ENCODE data around the gene MTOR. TPM values are rescaled to one million over a fixed set of nuclear protein-coding genes. Genes with fewer than 3 reads are reported as not detected.
"Not testable (repeated sequence)": the region's sequence is repeated elsewhere in the genome, so short reads cannot be mapped to it uniquely, and the experiment has no call there.

MTOR gene
- total RNA-seq, 1 donor from 2014 or later = 61.9 TPM

DNA sequence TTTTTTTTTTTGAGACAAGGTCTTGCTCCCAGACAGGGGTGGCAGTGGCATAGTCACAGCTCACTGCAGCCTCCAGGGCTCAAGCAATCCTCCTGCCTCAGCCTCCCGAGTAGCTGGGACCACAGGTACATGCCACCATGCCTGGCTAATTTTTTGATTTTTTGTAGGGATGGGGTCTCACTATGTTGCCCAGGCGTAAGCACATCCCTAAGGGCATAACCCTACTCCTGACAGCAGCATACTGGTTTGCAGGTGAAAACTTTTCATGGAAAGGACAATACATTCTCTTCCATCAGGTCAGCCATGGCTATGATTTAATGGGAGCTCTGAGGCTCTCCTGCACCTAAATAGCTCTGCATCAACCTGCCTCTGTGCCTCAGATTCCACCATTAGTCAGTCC lies 40.0 kb upstream of the MTOR start:
- Mint-ChIP-seq H3K27me3 (ENCODE audit: unreplicated experiment) (no peaks in the 10 kb centered on the region), H3K9me3 (ENCODE audit: unreplicated experiment) (no peaks in the 10 kb centered on the region), H3K4me1 (ENCODE audit: unreplicated experiment) (peaks cover 8% of the 10 kb centered on the region), H3K36me3 (ENCODE audit: low read depth, unreplicated experiment) (no peaks in the 10 kb centered on the region), H3K4me3 (ENCODE audit: unreplicated experiment) (no peak overlapping the region), H3K27ac (ENCODE audit: unreplicated experiment) (no peak overlapping the region)
- DNase-seq (ENCODE audit: low spot score) = no peak
- TF ChIP-seq, protein P1, sequence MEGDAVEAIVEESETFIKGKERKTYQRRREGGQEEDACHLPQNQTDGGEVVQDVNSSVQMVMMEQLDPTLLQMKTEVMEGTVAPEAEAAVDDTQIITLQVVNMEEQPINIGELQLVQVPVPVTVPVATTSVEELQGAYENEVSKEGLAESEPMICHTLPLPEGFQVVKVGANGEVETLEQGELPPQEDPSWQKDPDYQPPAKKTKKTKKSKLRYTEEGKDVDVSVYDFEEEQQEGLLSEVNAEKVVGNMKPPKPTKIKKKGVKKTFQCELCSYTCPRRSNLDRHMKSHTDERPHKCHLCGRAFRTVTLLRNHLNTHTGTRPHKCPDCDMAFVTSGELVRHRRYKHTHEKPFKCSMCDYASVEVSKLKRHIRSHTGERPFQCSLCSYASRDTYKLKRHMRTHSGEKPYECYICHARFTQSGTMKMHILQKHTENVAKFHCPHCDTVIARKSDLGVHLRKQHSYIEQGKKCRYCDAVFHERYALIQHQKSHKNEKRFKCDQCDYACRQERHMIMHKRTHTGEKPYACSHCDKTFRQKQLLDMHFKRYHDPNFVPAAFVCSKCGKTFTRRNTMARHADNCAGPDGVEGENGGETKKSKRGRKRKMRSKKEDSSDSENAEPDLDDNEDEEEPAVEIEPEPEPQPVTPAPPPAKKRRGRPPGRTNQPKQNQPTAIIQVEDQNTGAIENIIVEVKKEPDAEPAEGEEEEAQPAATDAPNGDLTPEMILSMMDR (IDR thresholded peaks at IDR 0.05; ENCODE audit: unreplicated experiment) = no peak

DNA sequence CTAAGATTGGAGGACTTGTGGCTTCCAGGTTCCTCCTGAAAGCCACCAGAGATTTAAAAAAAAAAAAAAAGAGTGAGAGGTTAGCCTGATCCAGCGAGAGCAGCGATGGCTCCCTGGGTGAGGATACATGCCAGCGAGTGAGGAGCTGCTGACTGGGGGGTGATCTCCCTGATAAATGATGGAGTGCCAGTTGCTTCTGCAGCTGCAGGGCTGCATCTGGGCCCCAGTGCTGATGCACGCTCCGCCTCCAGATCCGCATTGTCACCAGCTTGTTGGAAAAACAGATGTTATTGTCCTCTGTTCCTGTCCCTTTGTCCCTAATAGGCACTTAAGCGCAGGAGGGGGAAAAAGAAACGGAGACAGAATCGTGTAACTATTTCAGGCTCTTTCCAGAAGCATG lies 39.2 kb upstream of the MTOR start:
- Mint-ChIP-seq H3K4me3 (ENCODE audit: unreplicated experiment) (no peak overlapping the region), H3K4me1 (ENCODE audit: unreplicated experiment) (peaks cover 8% of the 10 kb centered on the region), H3K27me3 (ENCODE audit: unreplicated experiment) (no peaks in the 10 kb centered on the region), H3K9me3 (ENCODE audit: unreplicated experiment) (no peaks in the 10 kb centered on the region), H3K27ac (ENCODE audit: unreplicated experiment) (no peak overlapping the region), H3K36me3 (ENCODE audit: low read depth, unreplicated experiment) (no peaks in the 10 kb centered on the region)
- no peak for DNase-seq (ENCODE audit: low spot score)
- TF ChIP-seq, protein P1 (IDR thresholded peaks at IDR 0.05; ENCODE audit: unreplicated experiment) = no peak

DNA sequence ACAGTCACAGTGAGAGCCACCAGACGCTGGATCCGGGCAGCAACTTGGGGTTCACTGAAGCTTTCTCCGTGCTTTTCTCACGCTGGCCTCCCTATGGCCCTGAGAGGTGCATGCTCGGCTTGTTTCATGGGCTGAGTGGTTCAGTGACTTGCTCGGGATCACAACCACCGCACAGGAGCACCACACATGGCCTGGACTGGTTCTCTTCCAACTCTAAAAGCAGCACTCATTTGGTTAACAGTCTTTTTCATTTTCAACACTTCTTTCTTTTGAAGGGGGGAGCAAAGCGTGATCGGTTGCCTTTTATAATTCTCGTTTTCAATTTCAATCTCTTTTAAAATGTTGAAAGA lies 36.8 kb upstream of the MTOR start:
- peaks cover 6% of the 10 kb centered on the region for H3K36me3 Mint-ChIP-seq (ENCODE audit: low read depth, unreplicated experiment)
- no peaks in the 10 kb centered on the region for H3K27me3 Mint-ChIP-seq (ENCODE audit: unreplicated experiment)

DNA sequence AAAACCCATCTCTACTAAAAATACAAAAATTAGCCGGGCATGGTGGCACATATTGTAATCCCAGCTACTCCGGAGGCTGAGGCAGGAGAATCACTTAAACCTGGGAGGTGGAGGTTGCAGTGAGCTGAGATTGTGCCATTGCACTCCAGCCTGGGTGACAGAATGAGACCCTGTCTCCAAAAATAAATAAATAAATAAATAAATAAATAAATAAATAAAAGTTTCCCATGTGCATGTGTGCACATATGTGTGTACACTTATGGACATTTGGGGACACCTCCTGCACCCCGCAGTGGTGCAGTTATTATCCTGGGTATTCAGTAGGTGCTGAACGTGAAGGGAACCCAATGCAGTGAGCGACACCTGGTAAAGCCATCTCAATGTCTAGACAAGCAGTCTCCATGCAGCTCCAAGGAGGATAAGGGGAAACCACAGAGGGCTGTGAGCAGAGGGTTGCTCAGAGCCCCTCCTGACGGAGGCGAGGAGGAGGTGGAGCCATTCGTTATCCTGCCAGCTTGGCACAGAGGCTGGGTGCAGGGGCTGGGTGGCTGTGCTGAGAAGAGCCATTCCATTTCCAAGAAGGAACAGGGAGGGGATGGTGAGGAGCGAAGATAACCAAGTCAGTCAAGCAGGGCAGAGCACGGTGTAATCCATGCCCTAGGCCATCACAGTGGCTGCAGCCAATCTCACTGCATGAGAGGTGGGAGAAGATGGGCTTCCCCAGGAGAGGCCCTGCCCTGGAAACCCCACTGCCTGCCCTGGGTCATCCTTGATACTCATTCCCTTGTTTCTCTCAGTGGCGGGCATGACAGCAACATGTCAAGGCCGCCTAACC lies 36.3 kb upstream of the MTOR start:
- Mint-ChIP-seq H3K36me3 (ENCODE audit: low read depth, unreplicated experiment) (peaks cover 6% of the 10 kb centered on the region), H3K27ac (ENCODE audit: unreplicated experiment) (no peak overlapping the region), H3K9me3 (ENCODE audit: unreplicated experiment) (no peaks in the 10 kb centered on the region), H3K4me3 (ENCODE audit: unreplicated experiment) (no peak overlapping the region), H3K4me1 (ENCODE audit: unreplicated experiment) (peaks cover 17% of the 10 kb centered on the region), H3K27me3 (ENCODE audit: unreplicated experiment) (no peaks in the 10 kb centered on the region)
- TF ChIP-seq, protein P1 (IDR thresholded peaks at IDR 0.05; ENCODE audit: unreplicated experiment) = no peak
- no peak for DNase-seq (ENCODE audit: low spot score)

More for the DNA sequence above, 36.8 kb upstream of the MTOR start:
- DNase-seq (ENCODE audit: low spot score) = no peak
- peaks cover 17% of the 10 kb centered on the region for H3K4me1 Mint-ChIP-seq (ENCODE audit: unreplicated experiment)
- TF ChIP-seq, protein P1 (IDR thresholded peaks at IDR 0.05; ENCODE audit: unreplicated experiment) = no peak
- H3K4me3 Mint-ChIP-seq (ENCODE audit: unreplicated experiment) = no peak overlapping the region
- H3K9me3 Mint-ChIP-seq (ENCODE audit: unreplicated experiment) = no peaks in the 10 kb centered on the region
- peak overlapping the region; percentile 6 for H3K27ac Mint-ChIP-seq (ENCODE audit: unreplicated experiment)

DNA sequence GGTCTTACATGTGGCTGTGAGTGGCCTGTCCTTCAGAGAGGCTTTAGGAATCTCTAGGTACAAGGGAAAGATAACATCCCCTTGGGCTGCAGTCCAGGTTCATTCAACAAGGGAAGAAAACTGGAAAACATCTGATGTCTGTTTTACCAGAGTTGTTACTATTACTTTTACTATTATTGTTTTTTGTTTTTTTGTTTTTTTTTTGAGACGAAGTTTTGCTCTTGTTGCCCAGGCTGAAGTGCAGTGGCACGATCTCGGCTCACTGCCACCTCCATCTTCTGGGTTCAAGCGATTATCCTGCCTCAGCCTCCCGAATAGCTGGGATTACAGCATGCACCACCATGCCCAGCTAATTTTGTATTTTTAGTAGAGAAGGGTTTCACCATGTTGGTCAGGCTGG lies 35.4 kb upstream of the MTOR start:
- peaks cover 17% of the 10 kb centered on the region for H3K4me1 Mint-ChIP-seq (ENCODE audit: unreplicated experiment)
- H3K27me3 Mint-ChIP-seq (ENCODE audit: unreplicated experiment); H3K27ac Mint-ChIP-seq (ENCODE audit: unreplicated experiment); H3K4me3 Mint-ChIP-seq (ENCODE audit: unreplicated experiment); H3K9me3 Mint-ChIP-seq (ENCODE audit: unreplicated experiment); DNase-seq (ENCODE audit: low spot score); H3K36me3 Mint-ChIP-seq (ENCODE audit: low read depth, unreplicated experiment): not testable (repeated sequence)
